KOPT-K1 (cell line): ENCODE results near the gene PTGIR.

Experiments
- H3K27ac ChIP-seq: fragments of 200-600 bp; sonication (generic); 2 replicates; pipeline ENCODE4 v1.5.1; 2016; ENCODE audit warnings: antibody characterized with exemption, mild to moderate bottlenecking, low read depth, low read length; ENCODE audit not compliant: poor library complexity, severe bottlenecking
- H3K36me3 ChIP-seq: fragments of 200-600 bp; sonication (generic); 2 replicates; pipeline ENCODE4 v1.5.1; 2017; ENCODE audit warnings: antibody characterized with exemption, mild to moderate bottlenecking, low read length, moderate library complexity; ENCODE audit not compliant: insufficient read depth
- H3K9me3 ChIP-seq: fragments of 200-600 bp; sonication (generic); 2 replicates; pipeline ENCODE4 v1.5.1; 2017; ENCODE audit warnings: antibody characterized with exemption, low read length, mild to moderate bottlenecking; ENCODE audit not compliant: insufficient read depth, poor library complexity, severe bottlenecking

Gene PTGIR

DNA sequence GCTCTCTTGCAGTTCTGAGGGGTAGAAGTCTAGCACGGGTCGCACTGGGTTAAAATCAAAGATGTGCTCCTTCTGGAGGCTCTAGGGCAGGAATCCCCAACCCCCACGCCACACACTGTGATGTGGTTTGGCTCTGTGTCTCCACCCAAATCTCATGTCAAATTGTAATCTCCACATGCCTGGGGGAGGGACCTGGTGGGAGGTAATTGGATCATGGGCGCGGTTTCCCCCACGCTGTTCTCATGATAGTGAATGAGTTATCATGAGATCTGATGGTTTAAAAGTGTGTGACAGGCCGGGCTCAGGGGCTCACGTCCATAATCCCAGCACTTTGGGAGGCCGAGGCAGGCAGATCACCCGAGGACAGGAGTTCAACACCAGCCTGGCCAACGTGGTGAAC lies 50.4 kb downstream of the PTGIR start:
- Histone ChIP-seq H3K36me3 (no peaks in the 10 kb centered on the region), H3K9me3 (no peaks in the 10 kb centered on the region), H3K27ac (no peak overlapping the region)

DNA sequence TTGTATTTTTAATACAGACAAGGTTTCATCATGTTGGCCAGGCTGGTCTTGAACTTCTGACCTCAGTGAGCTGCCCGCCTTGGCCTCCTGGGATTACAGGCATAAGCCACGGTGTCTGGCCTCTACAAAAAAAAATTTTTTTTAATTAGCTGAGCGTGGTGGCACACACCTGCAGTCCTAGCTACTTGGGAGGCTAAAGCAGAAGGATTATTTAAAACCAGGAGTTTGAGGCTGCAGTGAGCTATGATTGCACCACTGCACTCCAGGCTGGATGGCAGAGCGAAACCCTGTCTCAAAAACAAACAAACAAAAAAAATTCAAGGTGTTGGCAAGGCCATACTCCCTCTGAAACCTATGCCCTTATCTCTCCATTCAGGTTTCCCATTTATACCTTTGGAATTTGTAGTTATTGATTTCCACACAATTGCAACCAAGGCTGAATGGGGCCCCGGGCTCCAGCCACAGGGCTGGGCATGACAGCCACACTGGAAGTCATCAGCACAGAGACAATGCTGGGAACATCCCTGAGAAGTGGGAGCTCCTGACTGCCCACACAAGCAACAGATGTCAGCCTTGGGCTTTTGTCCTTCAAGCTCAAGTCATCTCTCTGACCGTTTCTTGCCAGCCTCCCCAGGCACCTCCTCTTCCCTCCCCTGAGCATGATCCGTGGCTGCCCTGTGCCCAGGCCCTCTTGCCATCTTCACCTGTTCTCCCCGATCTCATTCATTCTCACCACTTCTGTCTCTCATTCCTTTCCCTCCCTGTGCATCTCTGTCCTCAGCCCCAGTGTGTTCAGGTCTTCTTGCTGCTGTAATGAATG lies 51.0 kb downstream of the PTGIR start:
- H3K27ac ChIP-seq: no peak overlapping the region
- no peaks in the 10 kb centered on the region for H3K36me3 ChIP-seq

DNA sequence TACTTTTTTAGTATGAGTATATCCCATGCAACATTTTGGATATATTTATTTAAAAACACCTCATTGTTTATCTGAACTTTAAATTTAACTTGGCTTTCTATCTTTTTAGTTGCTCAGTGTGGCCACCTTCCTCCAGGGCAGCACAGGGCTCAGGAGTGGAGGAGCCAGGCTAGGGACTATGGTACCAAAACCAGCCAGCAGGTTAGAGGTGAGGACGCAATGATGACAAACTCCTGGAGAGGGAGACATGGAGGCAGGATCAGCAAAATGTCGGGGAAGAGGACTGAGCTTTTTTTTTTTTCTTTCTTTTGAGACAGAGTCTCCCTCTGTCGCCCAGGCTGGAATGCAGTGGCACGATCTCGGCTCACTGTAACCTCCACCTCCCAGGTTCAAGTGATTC lies 53.4 kb downstream of the PTGIR start:
- Histone ChIP-seq H3K9me3 (no peaks in the 10 kb centered on the region), H3K27ac (no peak overlapping the region), H3K36me3 (no peaks in the 10 kb centered on the region)

More for the DNA sequence above, 51.0 kb downstream of the PTGIR start:
- H3K9me3 ChIP-seq: no peaks in the 10 kb centered on the region
